Stimulated activated CD8-positive, alpha-beta memory T cell treated with anti-CD3 and anti-CD28 coated beads, Interleukin-12 subunit alpha, Interleukin-12 subunit beta, amount 100 ng/mL, for 4 hours (primary cell): ENCODE data around the gene KNDC1.

Experiments
- DNase-seq: peaks from one replicate; pipeline ENCODE4 v3.0.0-alpha.2; 2020; ENCODE audit warnings: low read depth

The KNDC1 gene

GRCh38 chr10:133177380-133178157, 17.6 kb downstream of the KNDC1 start:
- DNase-seq = no peak

- no peak for DNase-seq
These were observed 18.5 kb downstream of the KNDC1 start for GRCh38 chr10:133178357-133179127.

DNA sequence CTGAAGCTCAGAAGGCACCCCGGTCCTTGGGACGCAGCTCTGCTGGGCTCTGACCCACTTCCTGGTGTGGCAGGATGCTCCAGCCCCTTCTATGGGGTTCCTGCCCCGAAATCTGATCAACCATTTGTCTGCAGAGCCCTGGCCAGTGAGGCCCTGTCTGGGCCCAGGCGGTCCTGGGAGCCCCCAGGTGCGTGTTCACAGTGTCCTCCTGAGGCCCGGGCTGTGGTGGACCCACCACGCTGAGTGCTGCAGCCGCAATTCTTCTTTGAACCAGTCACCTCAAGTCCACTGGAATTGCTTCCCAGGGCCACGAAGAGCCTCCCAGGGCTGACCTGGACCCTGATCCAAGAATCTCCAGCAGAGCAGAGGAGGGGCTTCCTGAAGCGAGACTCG, 19.1 kb downstream of the KNDC1 start:
- DNase-seq = no peak

GRCh38 chr10:133179651-133180050, 19.6 kb downstream of the KNDC1 start:
- DNase-seq = no peak

DNA sequence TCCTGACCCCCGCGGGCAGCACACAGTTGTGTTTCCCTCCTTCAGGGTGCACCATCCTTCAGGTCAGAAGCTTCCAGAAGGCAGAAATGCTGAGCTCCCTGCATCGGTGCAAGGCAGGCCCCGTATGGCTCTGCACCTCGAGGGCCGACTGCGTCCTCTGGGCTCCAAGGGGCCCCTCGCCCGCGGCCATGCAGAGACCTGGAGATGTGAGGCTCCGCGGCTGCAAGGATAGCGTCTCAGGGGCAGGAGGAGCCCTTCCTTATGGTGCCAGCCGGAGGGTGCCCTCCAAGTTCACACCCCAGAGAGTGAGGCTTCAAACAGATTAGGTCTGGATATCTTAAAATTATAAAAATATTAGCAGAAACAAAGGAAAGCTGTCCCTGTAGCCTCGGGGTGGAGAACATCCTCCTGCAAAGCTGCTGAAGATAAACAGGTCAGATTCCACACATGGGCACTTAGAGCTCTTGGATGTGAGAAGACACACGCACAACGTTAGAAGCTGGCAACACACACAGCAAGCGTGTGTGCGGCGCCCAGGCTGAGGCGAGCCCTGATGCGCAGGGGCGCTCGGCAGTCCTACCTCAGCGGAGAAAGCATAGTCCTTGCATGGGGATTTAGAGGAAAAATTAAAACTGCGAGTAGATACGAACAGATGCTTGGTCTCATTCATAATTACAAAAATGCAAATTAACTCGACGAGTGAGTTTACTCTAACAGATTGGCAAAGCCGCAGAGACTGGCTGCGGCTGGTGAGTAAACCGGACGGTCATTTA, 20.4 kb downstream of the KNDC1 start:
- no peak for DNase-seq

DNA sequence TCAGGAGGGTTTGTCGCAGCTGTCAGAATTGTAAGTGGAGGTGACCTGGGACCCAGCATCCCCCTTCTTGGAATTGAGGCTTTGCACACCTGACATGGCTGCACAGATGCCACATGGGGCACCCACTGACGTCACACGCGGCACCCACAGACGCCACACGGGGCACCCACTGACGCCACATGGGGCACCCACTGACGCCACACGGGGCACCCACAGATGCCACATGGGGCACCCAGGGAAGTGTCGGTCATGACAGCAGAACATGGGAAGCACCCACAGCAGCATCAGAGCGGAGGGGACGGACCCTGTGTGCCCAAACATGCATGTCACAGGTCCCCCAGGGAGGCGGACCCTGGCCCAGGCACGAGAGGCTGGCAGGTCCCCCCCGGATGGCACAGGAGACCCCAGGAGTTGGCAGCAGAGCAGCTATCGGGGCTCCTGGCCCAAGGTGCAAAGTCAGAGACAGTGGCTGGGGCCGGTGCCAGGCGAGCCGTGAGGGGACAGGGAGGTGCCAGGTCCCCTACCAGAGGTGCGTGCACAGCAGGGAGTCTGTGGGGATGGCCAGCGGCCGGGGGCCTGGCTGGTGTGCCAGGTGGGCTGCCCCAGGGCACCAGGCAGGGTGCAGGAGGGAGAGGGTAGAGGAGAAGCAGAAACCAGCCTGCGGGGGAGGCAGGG, 21.1 kb downstream of the KNDC1 start:
- DNase-seq = no peak

DNA sequence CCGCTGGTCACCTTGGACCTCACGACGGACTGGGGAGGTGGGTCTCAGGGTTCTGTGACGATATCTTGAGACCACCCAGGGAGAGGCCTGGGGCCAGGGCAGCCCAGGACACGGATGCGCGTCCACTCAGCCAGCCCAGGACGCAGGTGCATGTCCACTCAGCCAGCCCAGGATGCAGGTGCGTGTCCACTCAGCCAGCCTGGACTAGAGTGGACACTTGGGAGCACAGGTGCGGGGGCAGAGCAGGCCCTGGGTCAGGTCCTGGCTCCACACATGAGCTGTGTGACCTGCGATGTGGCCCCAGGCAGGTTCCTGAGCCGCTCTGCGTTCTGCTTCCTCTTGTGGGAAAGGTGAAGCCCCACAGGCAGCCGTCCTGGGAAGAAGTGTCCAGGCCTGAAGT, 22.2 kb downstream of the KNDC1 start:
- no peak for DNase-seq

DNA sequence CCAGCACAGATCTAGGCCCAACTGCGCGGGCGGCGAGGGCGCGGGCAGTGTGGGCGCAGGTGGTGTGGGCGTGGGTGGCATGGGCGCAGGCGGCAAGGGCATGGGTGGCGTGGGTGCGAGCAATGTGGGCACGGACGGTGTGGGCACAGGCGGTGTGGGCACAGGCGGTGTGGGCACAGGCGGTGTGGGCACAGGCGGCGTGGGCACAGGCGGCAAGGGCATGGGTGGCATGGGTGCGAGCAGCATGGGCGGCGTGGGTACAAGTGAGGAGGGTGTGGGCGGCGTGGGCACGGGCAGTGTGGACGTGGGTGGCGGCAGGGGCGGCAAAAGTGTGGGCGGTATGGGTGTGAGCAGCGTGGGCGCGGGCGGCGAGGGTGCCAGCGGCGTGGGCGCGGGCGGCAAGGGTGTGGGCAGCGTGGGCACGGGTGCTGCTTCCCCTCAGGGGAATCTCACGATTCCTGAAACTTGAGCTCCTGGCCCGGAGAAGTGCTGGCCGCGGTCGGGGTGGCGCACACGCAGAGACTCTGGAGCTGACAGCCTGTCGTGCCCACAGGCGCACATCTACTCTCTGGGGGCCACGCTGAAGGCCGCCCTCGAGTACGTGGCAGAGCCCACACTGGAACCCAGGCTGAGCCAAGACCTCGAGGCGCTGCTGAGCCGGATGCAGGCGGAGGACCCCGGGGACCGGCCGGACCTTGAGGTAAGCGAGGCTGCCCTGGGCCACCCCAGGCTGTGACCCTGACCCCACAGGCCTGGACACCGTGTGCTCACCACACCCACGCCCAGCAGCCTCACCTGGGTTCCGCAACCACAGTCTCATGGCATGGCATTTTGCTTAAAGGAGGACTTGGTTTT, 23.0 kb downstream of the KNDC1 start:
- no peak for DNase-seq

DNA sequence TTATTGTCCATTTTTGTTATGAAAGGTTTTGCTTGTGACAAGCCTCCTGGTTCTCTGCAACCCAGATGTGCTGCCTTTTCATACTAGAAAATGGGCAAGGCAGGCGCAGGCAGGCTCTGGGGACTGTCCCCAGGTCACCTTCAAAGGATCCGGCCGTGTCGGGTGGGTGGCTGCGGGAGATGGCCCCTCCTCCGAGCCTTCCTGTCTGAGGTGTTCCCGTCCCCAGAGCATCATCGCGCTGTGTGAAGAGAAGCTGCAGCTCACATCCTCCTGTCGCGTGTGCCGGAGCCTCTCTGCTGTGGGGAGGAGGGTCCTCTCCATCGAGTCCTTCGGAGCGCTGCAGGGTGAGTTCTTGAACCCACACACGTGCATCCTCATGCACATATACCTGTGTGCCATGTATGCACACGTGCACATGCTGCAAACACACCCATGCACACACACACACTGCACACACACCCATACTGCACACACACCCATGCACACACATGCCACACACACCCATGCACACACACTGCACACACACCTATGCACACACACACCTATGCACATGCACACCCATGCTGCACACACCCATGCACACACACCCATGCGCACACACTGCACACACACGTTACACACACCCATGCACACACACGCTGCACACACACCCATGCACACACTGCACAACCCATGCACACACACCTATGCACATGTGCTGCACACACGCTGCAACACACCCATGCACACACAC, 23.8 kb downstream of the KNDC1 start:
- DNase-seq = no peak

GRCh38 chr10:133184591-133185244, 24.7 kb downstream of the KNDC1 start:
- no peak for DNase-seq

GRCh38 chr10:133185421-133185820, 25.4 kb downstream of the KNDC1 start:
- DNase-seq = no peak

- DNase-seq = no peak
These were observed 25.9 kb downstream of the KNDC1 start for GRCh38 chr10:133185916-133186315.

- DNase-seq = no peak
These were observed 26.5 kb downstream of the KNDC1 start for GRCh38 chr10:133186416-133187090.

DNA sequence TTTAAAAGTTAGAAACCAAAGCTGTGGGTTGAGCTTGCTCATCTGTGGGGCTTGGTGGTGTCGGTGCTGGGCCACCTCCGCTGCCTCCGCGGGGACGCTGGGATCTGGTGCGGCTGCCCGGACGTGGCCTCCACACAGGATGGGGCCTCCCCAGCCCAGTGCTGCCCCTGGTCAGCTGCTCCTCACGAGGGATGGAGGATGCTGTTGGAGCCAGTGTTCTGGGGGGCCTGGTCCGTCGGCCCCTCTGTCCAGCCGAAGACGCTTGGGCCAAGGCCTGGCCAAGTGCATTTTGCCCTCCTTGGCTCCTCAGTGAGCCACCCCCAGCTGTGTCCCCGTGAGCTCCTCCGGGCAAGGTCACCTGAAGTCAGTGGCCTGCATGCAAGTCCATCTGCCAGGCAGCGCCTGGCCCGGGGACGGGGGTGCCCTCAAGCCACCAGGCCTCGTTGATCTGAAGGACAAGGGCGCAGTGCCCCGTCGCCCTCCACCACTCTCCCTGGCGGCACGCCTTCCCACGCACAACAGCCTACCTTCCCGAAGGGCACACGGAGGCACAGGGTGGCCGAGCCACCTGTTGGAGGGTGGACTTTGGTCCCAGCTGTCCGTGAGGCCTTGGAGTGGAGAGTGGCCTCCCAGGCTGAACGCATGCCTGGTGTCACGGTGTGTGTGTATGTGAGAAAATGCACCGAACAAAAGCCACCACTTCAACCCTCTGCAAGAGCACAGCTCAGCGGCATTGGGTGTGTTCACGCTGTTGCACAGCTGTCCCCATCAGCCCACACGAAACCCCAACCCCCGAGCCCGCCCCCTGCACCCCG, 27.3 kb downstream of the KNDC1 start:
- no peak for DNase-seq

- DNase-seq = no peak
These were observed 28.1 kb downstream of the KNDC1 start for GRCh38 chr10:133187906-133188681.

GRCh38 chr10:133189256-133189655, 29.2 kb downstream of the KNDC1 start:
- no peak for DNase-seq

DNA sequence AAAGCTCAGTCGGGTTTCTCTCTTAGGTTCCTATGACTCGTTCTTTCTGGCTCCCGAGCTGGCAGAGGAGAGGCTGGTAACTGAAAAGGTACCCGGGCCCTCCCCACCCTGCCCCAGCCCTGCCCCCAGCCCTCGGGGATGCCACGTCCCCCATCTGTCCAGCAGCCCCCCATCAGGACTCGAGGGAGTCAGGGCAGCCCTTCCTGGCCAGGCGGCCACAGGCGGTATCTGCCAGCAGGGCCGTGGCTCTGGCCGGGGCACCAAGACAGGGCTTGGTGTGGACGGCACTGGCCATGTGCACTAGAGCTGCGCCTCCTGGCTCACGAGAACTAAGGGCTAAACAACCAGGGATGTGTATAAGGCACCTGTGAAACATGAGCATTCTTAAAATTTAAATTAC, 29.7 kb downstream of the KNDC1 start:
- no peak for DNase-seq

DNA sequence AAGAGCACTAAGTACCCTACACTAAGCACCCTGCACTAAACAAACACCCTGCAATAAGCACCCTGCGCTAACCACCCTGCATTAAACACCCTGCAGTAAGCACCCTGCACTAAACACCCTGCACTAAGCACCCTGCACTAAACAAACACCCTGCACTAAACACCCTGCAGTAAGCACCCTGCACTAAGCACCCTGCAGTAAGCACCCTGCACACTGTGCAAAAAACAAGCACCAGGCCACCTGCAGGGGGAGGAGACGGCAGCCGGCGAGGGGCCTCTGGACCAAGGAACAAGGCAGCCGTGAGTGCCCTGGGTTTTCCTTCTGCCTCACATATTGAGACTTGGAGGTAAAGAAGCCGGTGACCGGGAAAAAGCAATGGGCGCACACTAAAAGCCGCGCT, 30.2 kb downstream of the KNDC1 start:
- no peak for DNase-seq
